Liver (tissue), 9 donors: Measurements from ENCODE around the gene EMP1. TPM values are rescaled to one million over a fixed set of nuclear protein-coding genes. Genes with fewer than 3 reads are reported as not detected.

Source experiments
- DNase-seq: peaks from one replicate; pipeline ENCODE4 v3.0.0-alpha.2; 2017; ENCODE audit warnings: low spot score
- H3K27ac ChIP-seq, 2 donors: one replicate each; pipeline ENCODE4 v1.7.0; 2013; ENCODE audit warnings: inconsistent platforms in 2 of 2, low read length in 2 of 2, control low read depth in 1 of 2, low read depth in 1 of 2, mild to moderate bottlenecking in 1 of 2
- H3K27me3 ChIP-seq, 4 donors: one replicate each; pipeline versions ENCODE4 v1.6.1 to v1.7.0; 2013; ENCODE audit warnings: low read length in 3 of 4, inconsistent platforms in 1 of 4, mild to moderate bottlenecking in 1 of 4, moderate library complexity in 1 of 4; ENCODE audit not compliant: control insufficient read depth in 4 of 4, insufficient read depth in 4 of 4
- H3K36me3 ChIP-seq, 4 donors: one replicate each; pipeline versions ENCODE4 v1.6.1 to v1.7.0; 2013; ENCODE audit warnings: low read length in 3 of 4, mild to moderate bottlenecking in 3 of 4, low read depth in 1 of 4, moderate library complexity in 1 of 4; ENCODE audit not compliant: control insufficient read depth in 4 of 4, insufficient read depth in 3 of 4
- H3K4me1 ChIP-seq, 4 donors: one replicate each; pipeline versions ENCODE4 v1.6.1 to v1.7.0; 2013; ENCODE audit warnings: low read length in 3 of 4, mild to moderate bottlenecking in 3 of 4, moderate library complexity in 1 of 4; ENCODE audit not compliant: control insufficient read depth in 4 of 4, insufficient read depth in 4 of 4
- H3K4me3 ChIP-seq, 3 donors: one replicate each; pipeline versions ENCODE4 v1.6.1 to v1.7.0; 2013; ENCODE audit warnings: low read length in 3 of 3, control low read depth in 1 of 3, low read depth in 1 of 3, mild to moderate bottlenecking in 1 of 3
- H3K9ac ChIP-seq, 2 donors: one replicate each; pipeline ENCODE4 v1.7.0; 2013; ENCODE audit warnings: low read length in 2 of 2, mild to moderate bottlenecking in 2 of 2, moderate library complexity in 2 of 2, control low read depth in 1 of 2, low read depth in 1 of 2
- H3K9me3 ChIP-seq, 4 donors: one replicate each; pipeline versions ENCODE4 v1.6.1 to v1.7.0; 2013; ENCODE audit warnings: low read length in 3 of 4; ENCODE audit not compliant: control insufficient read depth in 4 of 4
- CTCF ChIP-seq: fragments of 150-350 bp; IDR thresholded peaks from 2 replicates; pipeline ENCODE4 v1.5.1; 2017; ENCODE audit warnings: improper control_type of control experiment, low read depth, low read length; ENCODE audit not compliant: missing input control
- FOXA1 ChIP-seq: IDR thresholded peaks from 2 replicates; pipeline ENCODE4 v1.6.1; 2016; ENCODE audit warnings: antibody characterized with exemption
- GABPA ChIP-seq, 2 donors: IDR thresholded peaks in 1 of 2; conservative IDR thresholded peaks in 1 of 2; 2 replicates each; pipeline ENCODE4 v1.6.1; 2016; ENCODE audit warnings: antibody characterized with exemption in 2 of 2, mild to moderate bottlenecking in 1 of 2, moderate library complexity in 1 of 2
- HNF4A ChIP-seq, 2 donors: conservative IDR thresholded peaks; 2 replicates each; pipeline ENCODE4 v1.6.1; 2016; ENCODE audit warnings: antibody characterized with exemption in 2 of 2, mild to moderate bottlenecking in 2 of 2
- MAX ChIP-seq: IDR thresholded peaks from 2 replicates; pipeline ENCODE4 v1.6.1; 2016; ENCODE audit warnings: antibody characterized with exemption
- RAD21 ChIP-seq, 2 donors: IDR thresholded peaks; 2 replicates each; pipeline ENCODE4 v1.6.1; 2016; ENCODE audit warnings: antibody characterized with exemption in 2 of 2, mild to moderate bottlenecking in 2 of 2
- REST ChIP-seq: IDR thresholded peaks from 2 replicates; pipeline ENCODE4 v1.6.1; 2016; ENCODE audit warnings: antibody characterized with exemption, mild to moderate bottlenecking
- ZBTB33 ChIP-seq: IDR thresholded peaks from 2 replicates; pipeline ENCODE4 v1.6.1; 2016; ENCODE audit warnings: antibody characterized with exemption
- WGBS: extraction: QIAGEN DNeasy Blood & Tissue Kit; methylation state at CpG from one replicate; pipeline ENCODE4 v1.1.7; 2013; 5-methylcytosine and 5-hydroxymethylcytosine counted together
- polyA plus RNA-seq, 2 donors: library from polyadenylated mRNA; stranded (reverse) in 1 of 2; unstranded in 1 of 2; fragments of 200-250 nt in 1 of 2; fragments of >200 nt in 1 of 2; fragmentation: Nextera tagmentation in 1 of 2; extraction: Ambion mirVana in 1 of 2; gene quantifications; one replicate each; pipeline versions ENCODE4 v1.2.1 to v1.2.3, GENCODE V29; 2013 to 2015
- total RNA-seq, 2 donors: library from RNA; depleted of rRNA; stranded (reverse); fragments of >200 nt; gene quantifications; one replicate each; pipeline ENCODE4 v1.2.3, GENCODE V29; 2014
- donor health status: healthy.
- donor health status: healthy.
- donor health status: healthy.
- donor health status: healthy.
- donor health status: healthy.

EMP1 gene
- total and polyA plus RNA-seq, 4 donors, result 1.6 to 5.6 (median 3.6) TPM

GRCh38 chr12:13198241-13198640, 1.7 kb downstream of the EMP1 start (continued):
- TF ChIP-seq ZBTB33 (no peak), REST (no peak), FOXA1 (no peak), RAD21 (IDR thresholded peaks at IDR 0.05) (no peak)

GRCh38 chr12:13198876-13199275, 2.4 kb downstream of the EMP1 start:
- Histone ChIP-seq H3K4me1 (peaks cover 0 to 16% (median 11%) of the 10 kb centered on the region in 4 donors), H3K9me3 (no peaks in the 10 kb centered on the region), H3K36me3 (no peaks in the 10 kb centered on the region), H3K9ac (no peak overlapping the region), H3K27ac (no peak overlapping the region), H3K27me3 (no peaks in the 10 kb centered on the region), H3K4me3 (no peak overlapping the region)
- 76% methylated on average over 7 of the region's 7 CpGs for WGBS
- TF ChIP-seq RAD21 (IDR thresholded peaks at IDR 0.05) (no peak), HNF4A (conservative IDR thresholded peaks at IDR 0.05) (no peak)
- no peak for DNase-seq

- no peaks in the 10 kb centered on the region for H3K27me3 ChIP-seq
Observed at GRCh38 chr12:13199592-13199991, 3.1 kb downstream of the EMP1 start.

More at GRCh38 chr12:13199592-13199991, 3.1 kb downstream of the EMP1 start:
- Histone ChIP-seq H3K4me1 (peaks cover 0 to 16% (median 11%) of the 10 kb centered on the region in 4 donors), H3K4me3 (no peak overlapping the region), H3K36me3 (no peaks in the 10 kb centered on the region), H3K9ac (no peak overlapping the region), H3K27ac (no peak overlapping the region), H3K9me3 (no peaks in the 10 kb centered on the region)
- TF ChIP-seq HNF4A (conservative IDR thresholded peaks at IDR 0.05) (no peak), MAX (no peak), GABPA (IDR thresholded peaks at IDR 0.05 in 1 of 2, conservative IDR thresholded peaks at IDR 0.05 in 1 of 2) (no peak), CTCF (no peak)
- DNase-seq, result no peak
- 87% methylated on average over 2 of the region's 2 CpGs for WGBS
